WERI-Rb-1 (cell line): ENCODE results near the gene MTREX.

Source experiments
- DNase-seq: peaks from one replicate; pipeline ENCODE4 v3.0.0-alpha.2; 2020
- H3K27ac ChIP-seq: fragments of 250-450 bp; sonication (Bioruptor Pico); 2 replicates; pipeline ENCODE4 v1.5.1; 2020; ENCODE audit warnings: mild to moderate bottlenecking, moderate library complexity
- H3K27me3 ChIP-seq: fragments of 250-450 bp; sonication (Bioruptor Pico); 2 replicates; pipeline ENCODE4 v1.5.1; 2021; ENCODE audit warnings: mild to moderate bottlenecking, low read depth, moderate library complexity; ENCODE audit not compliant: insufficient read depth, severe bottlenecking
- H3K36me3 ChIP-seq: fragments of 250-450 bp; sonication (Bioruptor Pico); 2 replicates; pipeline ENCODE4 v1.5.1; 2020; ENCODE audit warnings: mild to moderate bottlenecking, moderate library complexity
- H3K4me3 ChIP-seq: 2 replicates; pipeline ENCODE4 v1.5.1; 2011; ENCODE audit warnings: low read depth, mild to moderate bottlenecking, control low read depth, low read length
- H3K9me3 ChIP-seq: fragments of 250-450 bp; sonication (Bioruptor Pico); 2 replicates; pipeline ENCODE4 v1.5.1; 2021; ENCODE audit warnings: mild to moderate bottlenecking, moderate library complexity; ENCODE audit not compliant: severe bottlenecking
- TF ChIP-seq, protein P1 (sequence below): IDR thresholded peaks from 2 replicates; pipeline ENCODE4 v1.5.1; 2011; ENCODE audit warnings: low read depth, mild to moderate bottlenecking, control low read depth, inconsistent platforms, low read length

The MTREX gene

GRCh38 chr5:55347786-55348185 is 40.0 kb downstream of the MTREX start:
- Histone ChIP-seq H3K4me3 (no peak overlapping the region), H3K9me3 (peaks cover 4% of the 10 kb centered on the region), H3K27me3 (no peaks in the 10 kb centered on the region), H3K36me3 (peaks cover 84% of the 10 kb centered on the region), H3K27ac (no peak overlapping the region)
- TF ChIP-seq, protein P1, sequence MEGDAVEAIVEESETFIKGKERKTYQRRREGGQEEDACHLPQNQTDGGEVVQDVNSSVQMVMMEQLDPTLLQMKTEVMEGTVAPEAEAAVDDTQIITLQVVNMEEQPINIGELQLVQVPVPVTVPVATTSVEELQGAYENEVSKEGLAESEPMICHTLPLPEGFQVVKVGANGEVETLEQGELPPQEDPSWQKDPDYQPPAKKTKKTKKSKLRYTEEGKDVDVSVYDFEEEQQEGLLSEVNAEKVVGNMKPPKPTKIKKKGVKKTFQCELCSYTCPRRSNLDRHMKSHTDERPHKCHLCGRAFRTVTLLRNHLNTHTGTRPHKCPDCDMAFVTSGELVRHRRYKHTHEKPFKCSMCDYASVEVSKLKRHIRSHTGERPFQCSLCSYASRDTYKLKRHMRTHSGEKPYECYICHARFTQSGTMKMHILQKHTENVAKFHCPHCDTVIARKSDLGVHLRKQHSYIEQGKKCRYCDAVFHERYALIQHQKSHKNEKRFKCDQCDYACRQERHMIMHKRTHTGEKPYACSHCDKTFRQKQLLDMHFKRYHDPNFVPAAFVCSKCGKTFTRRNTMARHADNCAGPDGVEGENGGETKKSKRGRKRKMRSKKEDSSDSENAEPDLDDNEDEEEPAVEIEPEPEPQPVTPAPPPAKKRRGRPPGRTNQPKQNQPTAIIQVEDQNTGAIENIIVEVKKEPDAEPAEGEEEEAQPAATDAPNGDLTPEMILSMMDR: no peak
- DNase-seq: no peak

- Histone ChIP-seq H3K9me3 (peaks cover 3% of the 10 kb centered on the region), H3K36me3 (peaks cover 92% of the 10 kb centered on the region), H3K4me3 (no peak overlapping the region), H3K27me3 (no peaks in the 10 kb centered on the region), H3K27ac (no peak overlapping the region)
- DNase-seq: no peak
- TF ChIP-seq, protein P1: no peak
Measured at GRCh38 chr5:55350754-55351153, 43.0 kb downstream of the MTREX start.

- Histone ChIP-seq H3K4me3 (no peak overlapping the region), H3K9me3 (no peaks in the 10 kb centered on the region), H3K27me3 (no peaks in the 10 kb centered on the region), H3K27ac (no peak overlapping the region), H3K36me3 (peaks cover 80% of the 10 kb centered on the region)
- DNase-seq: no peak
- TF ChIP-seq, protein P1: no peak
Measured at GRCh38 chr5:55356896-55357295, 49.1 kb downstream of the MTREX start.

DNA sequence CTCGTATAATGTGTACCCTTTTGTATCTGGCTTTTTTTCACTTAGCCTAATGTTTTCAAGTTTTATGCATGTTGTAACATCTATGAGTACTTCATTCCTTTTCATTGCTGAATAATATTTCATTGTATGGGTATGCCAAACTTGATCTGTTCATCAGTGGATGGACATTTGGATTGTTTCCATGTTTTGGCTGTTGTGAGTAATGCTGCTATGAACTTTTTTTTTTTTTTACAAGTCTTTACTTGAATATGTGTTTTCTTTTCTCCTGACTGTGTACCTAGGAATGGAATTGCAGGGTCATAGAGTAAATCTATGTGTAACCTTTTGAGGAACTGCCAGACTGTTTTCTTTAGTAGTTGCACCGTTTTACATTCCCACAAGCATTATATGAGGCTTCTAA is 52.4 kb downstream of the MTREX start:
- TF ChIP-seq, protein P1: no peak
- no peaks in the 10 kb centered on the region for H3K9me3 ChIP-seq
- H3K4me3 ChIP-seq: no peak overlapping the region
- DNase-seq: no peak
- no peak overlapping the region for H3K27ac ChIP-seq
- H3K36me3 ChIP-seq: peaks cover 48% of the 10 kb centered on the region
- no peaks in the 10 kb centered on the region for H3K27me3 ChIP-seq

DNA sequence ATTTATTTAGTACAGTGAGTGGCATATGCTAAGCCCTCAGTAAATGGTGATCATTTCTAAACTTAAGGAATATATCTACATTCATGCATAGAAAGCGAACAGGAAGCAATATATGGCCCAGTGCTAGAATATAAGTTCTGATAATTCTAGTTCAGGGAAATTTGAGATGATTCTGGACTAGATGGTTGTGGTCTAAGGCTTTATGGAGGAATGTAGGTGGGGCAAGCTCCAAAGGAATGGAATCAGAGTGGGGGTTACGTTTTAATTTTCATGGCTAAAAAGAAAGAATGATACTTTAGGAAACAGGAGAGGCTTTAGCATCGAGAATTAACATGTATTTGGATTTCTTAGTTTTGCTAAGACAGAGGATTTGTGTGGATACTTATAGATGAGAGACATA is 56.1 kb downstream of the MTREX start:
- Histone ChIP-seq H3K4me3 (no peak overlapping the region), H3K9me3 (no peaks in the 10 kb centered on the region), H3K27me3 (no peaks in the 10 kb centered on the region), H3K36me3 (peaks cover 34% of the 10 kb centered on the region), H3K27ac (no peak overlapping the region)
- no peak for DNase-seq
- TF ChIP-seq, protein P1: no peak

- peaks cover 32% of the 10 kb centered on the region for H3K36me3 ChIP-seq
- no peak overlapping the region for H3K27ac ChIP-seq
- no peak overlapping the region for H3K4me3 ChIP-seq
- no peaks in the 10 kb centered on the region for H3K27me3 ChIP-seq
- H3K9me3 ChIP-seq: no peaks in the 10 kb centered on the region
- TF ChIP-seq, protein P1: no peak
- DNase-seq: no peak
Measured at GRCh38 chr5:55364537-55365055, 56.8 kb downstream of the MTREX start.
